ENCODE measurements around the gene TSGA10.
A peak's percentile ranks its signal among the peaks of the same experiment; 100 is the strongest.

TSGA10 gene

DNA sequence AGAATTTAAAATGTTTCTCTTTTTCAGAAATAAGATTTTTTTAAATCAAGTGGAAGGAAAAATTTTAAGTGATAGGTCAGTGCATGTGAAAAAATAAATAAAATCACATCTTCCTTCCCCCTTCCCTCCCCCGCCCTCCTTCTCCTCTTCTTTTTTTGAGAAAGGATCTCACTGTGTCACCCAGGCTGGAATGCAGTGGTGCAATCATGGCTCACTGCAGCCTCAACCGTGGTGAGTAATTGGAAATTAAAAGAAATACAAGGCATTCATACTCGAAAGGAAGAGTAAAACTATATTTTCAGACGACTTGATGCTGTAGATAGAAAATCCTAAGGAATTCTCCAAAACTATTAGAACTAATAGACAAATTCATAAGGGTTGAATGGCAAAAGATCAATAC lies 201.8 kb downstream of the TSGA10 start:
- Histone ChIP-seq H3K27me3 (replicated peaks) (no peaks in the 10 kb centered on the region), H3K4me3 (ENCODE audit: low read depth, low read length) (no peak overlapping the region), H3K36me3 (replicated peaks) (no peaks in the 10 kb centered on the region), H3K27ac (no peak overlapping the region)
- in situ Hi-C loops (cut with HindIII; ENCODE audit: low pct_ligation_motif_present, low sequenced_read_pairs), result no loop called here
- TF ChIP-seq, protein P1, sequence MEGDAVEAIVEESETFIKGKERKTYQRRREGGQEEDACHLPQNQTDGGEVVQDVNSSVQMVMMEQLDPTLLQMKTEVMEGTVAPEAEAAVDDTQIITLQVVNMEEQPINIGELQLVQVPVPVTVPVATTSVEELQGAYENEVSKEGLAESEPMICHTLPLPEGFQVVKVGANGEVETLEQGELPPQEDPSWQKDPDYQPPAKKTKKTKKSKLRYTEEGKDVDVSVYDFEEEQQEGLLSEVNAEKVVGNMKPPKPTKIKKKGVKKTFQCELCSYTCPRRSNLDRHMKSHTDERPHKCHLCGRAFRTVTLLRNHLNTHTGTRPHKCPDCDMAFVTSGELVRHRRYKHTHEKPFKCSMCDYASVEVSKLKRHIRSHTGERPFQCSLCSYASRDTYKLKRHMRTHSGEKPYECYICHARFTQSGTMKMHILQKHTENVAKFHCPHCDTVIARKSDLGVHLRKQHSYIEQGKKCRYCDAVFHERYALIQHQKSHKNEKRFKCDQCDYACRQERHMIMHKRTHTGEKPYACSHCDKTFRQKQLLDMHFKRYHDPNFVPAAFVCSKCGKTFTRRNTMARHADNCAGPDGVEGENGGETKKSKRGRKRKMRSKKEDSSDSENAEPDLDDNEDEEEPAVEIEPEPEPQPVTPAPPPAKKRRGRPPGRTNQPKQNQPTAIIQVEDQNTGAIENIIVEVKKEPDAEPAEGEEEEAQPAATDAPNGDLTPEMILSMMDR (IDR thresholded peaks at IDR 0.05; ENCODE audit: low read depth, low read length, missing control alignments), result no peak
- peak; percentile 20 for DNase-seq

DNA sequence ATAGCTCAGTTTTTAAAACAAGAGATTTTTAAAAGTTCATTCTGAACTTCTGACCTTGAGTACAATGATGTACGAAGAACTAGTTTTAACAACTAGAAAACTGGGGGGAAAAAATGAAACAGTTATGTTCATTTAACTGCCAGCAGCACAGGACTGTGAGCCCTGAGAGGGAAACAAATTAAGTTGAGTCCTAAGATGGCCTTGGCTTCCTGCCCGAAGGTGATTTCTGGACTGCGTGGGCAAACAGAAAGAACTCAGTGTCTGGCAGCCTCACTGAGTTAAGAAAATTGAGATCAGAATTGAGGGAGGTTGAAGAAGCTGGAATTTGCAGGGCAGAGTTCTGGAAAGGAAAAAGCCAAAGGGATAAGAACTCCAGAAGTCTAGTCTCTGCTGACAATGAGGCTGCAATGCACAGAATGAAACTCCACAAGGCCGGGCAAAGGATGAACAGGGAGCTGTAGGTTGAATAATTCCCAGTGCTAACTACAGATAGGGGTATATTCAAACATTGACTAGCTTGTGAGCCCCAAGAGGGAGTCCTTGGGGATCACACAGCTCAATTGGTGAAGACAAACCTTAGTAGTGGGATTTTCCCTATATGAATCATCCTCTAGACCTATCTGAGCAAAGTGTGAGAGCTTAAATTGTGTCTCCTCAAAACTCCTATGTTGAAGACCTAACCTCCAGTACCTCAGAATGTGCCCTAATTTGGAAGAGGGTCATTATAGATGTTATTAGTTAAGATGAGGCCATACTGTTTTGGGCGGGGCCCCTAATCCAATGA lies 205.6 kb downstream of the TSGA10 start:
- DNase-seq, result no peak
- TF ChIP-seq, protein P1 (IDR thresholded peaks at IDR 0.05; ENCODE audit: low read depth, low read length, missing control alignments), result no peak
- no peak overlapping the region for H3K27ac ChIP-seq
- no peaks in the 10 kb centered on the region for H3K36me3 ChIP-seq (replicated peaks)
- no peak overlapping the region for H3K4me3 ChIP-seq (ENCODE audit: low read depth, low read length)
- no peaks in the 10 kb centered on the region for H3K27me3 ChIP-seq (replicated peaks)
- in situ Hi-C loops (cut with HindIII; ENCODE audit: low pct_ligation_motif_present, low sequenced_read_pairs), result no loop called here

DNA sequence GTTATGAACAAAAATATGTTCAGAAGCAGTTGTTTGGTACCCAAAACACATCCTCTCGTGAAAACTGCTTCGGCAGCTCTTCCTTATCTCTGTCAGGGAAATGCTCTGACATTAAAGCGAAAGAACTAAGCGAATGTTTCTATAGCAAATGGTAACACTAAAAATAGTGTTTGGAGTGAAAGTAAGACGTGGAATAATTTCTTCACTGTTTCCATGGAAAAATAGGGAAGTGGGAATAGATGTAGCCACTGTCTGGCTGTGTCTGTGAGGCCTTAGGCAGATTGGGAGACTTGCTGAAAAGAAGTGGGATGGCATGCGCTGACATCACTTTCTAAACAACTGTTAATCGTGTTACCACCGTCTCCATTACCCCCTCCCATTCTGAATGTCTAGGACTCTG lies 207.2 kb downstream of the TSGA10 start:
- Histone ChIP-seq H3K27me3 (replicated peaks) (no peaks in the 10 kb centered on the region), H3K36me3 (replicated peaks) (no peaks in the 10 kb centered on the region), H3K27ac (no peak overlapping the region), H3K4me3 (ENCODE audit: low read depth, low read length) (no peak overlapping the region)
- TF ChIP-seq, protein P1 (IDR thresholded peaks at IDR 0.05; ENCODE audit: low read depth, low read length, missing control alignments), result no peak
- no peak for DNase-seq
- in situ Hi-C loops (cut with HindIII; ENCODE audit: low pct_ligation_motif_present, low sequenced_read_pairs), result no loop called here

Data from brain microvascular endothelial cell (primary cell).